NB4 (cell line): ENCODE measurements around the gene CYP19A1.

ENCODE experiments used
- DNase-seq: peaks from one replicate; pipeline ENCODE4 v3.0.0; 2010; ENCODE audit warnings: low read depth
- H3K4me3 ChIP-seq: one replicate; pipeline ENCODE4 v1.5.1; 2011; ENCODE audit warnings: mild to moderate bottlenecking, low read depth, low read length, moderate library complexity
- MYC ChIP-seq: IDR thresholded peaks from 2 replicates; pipeline ENCODE4 v1.6.1; 2011; ENCODE audit warnings: low read depth, low read length
- POLR2A ChIP-seq: IDR thresholded peaks from 2 replicates; pipeline ENCODE4 v1.6.1; 2011; ENCODE audit warnings: mild to moderate bottlenecking; ENCODE audit not compliant: insufficient read length; ENCODE audit errors: extremely low read depth
- TF ChIP-seq, protein P1 (sequence below): IDR thresholded peaks from 2 replicates; pipeline ENCODE4 v1.6.1; 2011; ENCODE audit warnings: low read depth, low read length
- TF ChIP-seq, protein P2 (sequence below): IDR thresholded peaks from one replicate; pipeline ENCODE4 v1.5.1; 2012; ENCODE audit warnings: low read depth, low read length

Gene CYP19A1

DNA sequence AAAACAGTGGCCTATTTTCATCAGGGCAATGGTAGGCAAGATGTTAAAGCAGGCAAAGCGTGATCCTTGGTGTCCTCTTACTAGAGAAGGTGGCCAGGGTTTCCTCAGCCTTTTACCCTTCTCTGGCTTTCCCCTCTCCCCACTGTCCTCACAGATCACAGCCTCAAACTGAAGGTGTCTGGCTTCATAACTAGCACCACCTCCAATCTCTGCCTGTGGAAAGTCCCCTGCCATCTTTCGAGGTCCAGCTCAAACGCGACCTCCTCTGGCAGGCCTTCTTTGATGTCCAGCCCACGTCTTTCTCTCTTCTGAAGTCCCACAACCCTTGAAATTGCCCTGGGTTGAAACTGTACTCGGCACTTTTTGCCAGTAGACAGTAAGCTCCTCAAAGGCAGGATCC, 35.9 kb downstream of the CYP19A1 start:
- H3K4me3 ChIP-seq = no peak overlapping the region
- TF ChIP-seq, protein P1, sequence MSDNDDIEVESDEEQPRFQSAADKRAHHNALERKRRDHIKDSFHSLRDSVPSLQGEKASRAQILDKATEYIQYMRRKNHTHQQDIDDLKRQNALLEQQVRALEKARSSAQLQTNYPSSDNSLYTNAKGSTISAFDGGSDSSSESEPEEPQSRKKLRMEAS = no peak
- TF ChIP-seq, protein P2, sequence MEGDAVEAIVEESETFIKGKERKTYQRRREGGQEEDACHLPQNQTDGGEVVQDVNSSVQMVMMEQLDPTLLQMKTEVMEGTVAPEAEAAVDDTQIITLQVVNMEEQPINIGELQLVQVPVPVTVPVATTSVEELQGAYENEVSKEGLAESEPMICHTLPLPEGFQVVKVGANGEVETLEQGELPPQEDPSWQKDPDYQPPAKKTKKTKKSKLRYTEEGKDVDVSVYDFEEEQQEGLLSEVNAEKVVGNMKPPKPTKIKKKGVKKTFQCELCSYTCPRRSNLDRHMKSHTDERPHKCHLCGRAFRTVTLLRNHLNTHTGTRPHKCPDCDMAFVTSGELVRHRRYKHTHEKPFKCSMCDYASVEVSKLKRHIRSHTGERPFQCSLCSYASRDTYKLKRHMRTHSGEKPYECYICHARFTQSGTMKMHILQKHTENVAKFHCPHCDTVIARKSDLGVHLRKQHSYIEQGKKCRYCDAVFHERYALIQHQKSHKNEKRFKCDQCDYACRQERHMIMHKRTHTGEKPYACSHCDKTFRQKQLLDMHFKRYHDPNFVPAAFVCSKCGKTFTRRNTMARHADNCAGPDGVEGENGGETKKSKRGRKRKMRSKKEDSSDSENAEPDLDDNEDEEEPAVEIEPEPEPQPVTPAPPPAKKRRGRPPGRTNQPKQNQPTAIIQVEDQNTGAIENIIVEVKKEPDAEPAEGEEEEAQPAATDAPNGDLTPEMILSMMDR = no peak
- no peak for TF ChIP-seq POLR2A
- TF ChIP-seq MYC = no peak
- DNase-seq = no peak

DNA sequence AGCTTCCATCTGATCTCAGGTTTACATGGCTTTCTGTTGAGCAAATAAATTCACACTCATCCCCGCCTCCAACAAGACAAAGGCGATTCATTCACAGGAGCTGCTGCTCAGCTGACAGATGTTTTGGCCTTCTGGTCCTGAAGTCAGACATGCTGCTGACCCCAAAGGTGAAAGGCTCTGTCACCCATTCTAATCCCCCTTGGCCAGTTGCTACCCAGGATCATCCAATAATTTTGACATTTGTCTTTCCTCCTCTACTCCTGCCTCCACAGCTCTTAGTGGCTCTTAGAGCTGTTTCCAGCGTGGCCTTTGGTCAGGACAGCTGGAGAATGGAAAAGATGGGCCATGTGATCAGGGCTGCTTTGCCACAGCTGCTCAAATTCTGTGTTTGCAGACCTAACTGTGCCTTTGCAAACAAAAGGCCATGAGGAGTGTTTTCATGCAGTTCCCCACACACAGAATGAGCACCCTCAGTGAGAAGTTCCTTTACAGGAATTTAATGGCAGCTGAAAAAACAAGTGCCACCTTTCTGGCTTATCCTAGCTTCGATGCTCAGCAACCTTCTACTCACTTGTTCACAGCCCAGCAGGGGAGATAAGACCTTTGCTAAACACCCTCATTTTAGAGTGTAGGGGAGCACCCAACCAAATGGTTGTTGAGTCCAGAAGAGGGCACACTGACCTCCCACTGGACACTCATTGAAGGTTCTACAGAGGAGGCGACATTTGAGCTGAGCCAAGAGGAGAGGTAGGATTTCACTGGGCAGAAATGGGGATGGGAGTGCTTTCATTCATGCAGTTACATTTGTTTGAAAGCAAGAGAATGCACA, 39.0 kb downstream of the CYP19A1 start:
- no peak for TF ChIP-seq POLR2A
- TF ChIP-seq, protein P1 = no peak
- TF ChIP-seq MYC = no peak
- TF ChIP-seq, protein P2 = no peak
- no peak overlapping the region for H3K4me3 ChIP-seq
- no peak for DNase-seq

DNA sequence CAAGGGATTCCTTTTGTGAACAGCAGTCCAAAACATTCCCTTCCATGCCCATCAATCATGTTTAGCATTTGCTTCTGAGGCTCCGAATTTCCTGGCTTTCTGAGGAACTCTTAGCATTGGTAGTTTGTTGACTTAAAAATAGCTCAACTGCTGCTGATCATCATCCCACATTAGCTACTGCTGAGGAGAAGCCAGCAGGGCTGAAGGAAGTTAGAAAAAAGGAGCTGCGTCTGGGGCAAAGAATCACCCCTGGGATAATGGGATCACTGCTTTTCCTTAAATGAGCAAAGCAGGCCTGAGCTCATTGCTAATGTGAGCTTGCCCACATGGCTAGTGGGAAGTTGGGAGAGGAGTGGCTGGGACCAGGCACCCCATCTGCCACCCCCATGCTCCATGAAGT, 39.8 kb downstream of the CYP19A1 start:
- DNase-seq = no peak
- TF ChIP-seq POLR2A (no peak), MYC (no peak)
- TF ChIP-seq, protein P1 = no peak
- TF ChIP-seq, protein P2 = no peak
- H3K4me3 ChIP-seq = no peak overlapping the region

DNA sequence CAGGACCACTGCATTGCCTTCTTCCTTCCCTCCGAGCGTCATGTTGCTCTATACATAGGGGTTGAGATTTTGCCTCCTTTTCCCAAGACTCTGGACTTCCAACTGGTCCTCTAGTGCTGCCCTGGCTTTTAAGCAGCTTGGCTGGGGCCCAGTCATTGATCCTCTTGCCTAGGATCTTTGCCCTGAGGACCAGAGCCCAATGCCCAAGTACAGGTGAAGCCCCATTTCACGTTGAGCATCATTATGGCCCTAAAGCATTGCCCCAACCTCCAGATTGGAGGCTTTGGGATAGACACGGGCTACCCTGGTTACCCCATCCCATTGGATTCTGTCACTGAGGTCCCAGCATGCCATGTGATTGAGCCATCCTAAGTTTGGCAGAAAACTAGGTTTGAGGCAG, 47.7 kb downstream of the CYP19A1 start:
- TF ChIP-seq POLR2A (no peak), MYC (no peak)
- TF ChIP-seq, protein P1 = no peak
- DNase-seq = no peak
- H3K4me3 ChIP-seq = no peak overlapping the region

DNA sequence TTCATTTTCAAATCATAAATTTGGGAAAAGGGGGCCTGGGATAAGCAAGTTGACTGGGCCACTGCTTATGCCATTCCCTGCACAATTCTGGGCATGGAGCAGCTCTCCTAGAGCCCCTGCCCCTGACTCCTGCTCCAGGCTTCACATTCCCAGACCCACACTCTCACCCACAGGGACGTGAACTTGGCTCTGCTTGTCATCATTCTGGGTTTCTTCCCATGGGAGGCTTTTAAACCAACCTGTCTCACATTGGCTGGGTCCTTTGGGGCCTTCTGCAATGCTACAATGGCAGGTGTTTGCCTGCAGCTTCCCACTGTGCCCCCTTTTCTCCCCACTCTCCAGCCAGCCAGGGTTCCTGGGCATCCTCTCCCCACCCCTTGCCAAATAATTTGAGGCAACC, 49.1 kb downstream of the CYP19A1 start:
- no peak overlapping the region for H3K4me3 ChIP-seq
- TF ChIP-seq, protein P1 = no peak
- no peak for TF ChIP-seq POLR2A
- TF ChIP-seq MYC = no peak
- TF ChIP-seq, protein P2 = no peak
- DNase-seq = no peak

DNA sequence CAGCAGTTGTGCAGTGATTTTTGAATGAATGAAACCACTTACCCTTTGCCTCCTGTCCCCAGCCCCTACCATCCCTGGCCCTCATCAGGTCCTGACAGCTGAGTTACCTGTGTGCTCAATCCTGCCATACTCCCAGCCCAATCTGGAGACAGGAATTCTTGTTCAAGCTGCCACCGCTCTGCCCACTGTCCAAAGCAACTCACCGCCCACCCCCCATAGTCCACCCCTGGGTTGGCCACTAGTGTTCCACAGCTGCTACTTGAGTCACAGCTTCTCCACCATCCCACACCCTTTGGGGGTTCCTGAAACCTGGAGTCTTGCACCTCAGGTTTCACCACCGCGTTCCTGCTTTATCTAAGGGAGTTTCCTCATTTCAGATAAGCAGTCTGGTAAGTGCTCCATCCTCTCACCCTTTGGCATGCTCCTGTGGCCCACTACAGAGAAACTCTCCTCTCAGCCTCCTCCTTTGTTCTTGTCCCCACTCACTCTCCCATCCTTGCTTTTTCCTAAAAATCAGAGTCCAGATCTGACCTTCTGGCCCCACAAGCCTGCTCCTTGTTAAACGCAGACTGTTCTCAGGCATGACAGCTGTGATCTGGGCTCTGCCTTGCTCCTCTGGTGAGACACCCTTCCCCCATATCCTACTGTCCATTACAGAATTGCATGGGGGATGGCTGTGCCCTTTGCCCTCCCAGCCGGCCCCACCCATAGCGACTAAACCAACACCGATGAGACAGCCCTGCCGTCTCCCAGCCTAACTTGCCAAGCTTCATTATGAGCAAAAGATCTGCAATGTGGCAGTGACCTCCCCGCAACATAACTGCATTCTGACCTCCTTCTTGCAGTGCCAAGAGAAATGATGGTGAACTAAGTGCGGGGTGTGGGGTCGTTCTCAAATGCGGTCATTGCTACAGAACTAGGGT, 50.0 kb downstream of the CYP19A1 start:
- no peak overlapping the region for H3K4me3 ChIP-seq
- DNase-seq = no peak
- TF ChIP-seq, protein P1 = no peak
- TF ChIP-seq, protein P2 = no peak
- TF ChIP-seq POLR2A = no peak
- TF ChIP-seq MYC = no peak
